Left forelimb (tissue), 1 donor: ENCODE results near the gene SMTN.
"Not testable (repeated sequence)": the region's sequence is repeated elsewhere in the genome, so short reads cannot be mapped to it uniquely, and the experiment has no call there.

Experiments
- DNase-seq: peaks from one replicate; pipeline ENCODE4 v3.0.0-alpha.2; 2018; ENCODE audit warnings: low spot score

The SMTN gene

GRCh38 chr22:31090217-31091085 lies 9.3 kb downstream of the SMTN start:
- no peak for DNase-seq

GRCh38 chr22:31091106-31091975 lies 10.2 kb downstream of the SMTN start:
- no peak for DNase-seq

- no peak for DNase-seq
These were observed 11.0 kb downstream of the SMTN start for GRCh38 chr22:31092161-31092560.

GRCh38 chr22:31093086-31093850 lies 12.2 kb downstream of the SMTN start:
- no peak for DNase-seq

GRCh38 chr22:31094021-31094551 lies 13.0 kb downstream of the SMTN start:
- DNase-seq = no peak

- no peak for DNase-seq
These were observed 13.6 kb downstream of the SMTN start for GRCh38 chr22:31094741-31095140.

- DNase-seq = no peak
These were observed 14.6 kb downstream of the SMTN start for GRCh38 chr22:31095637-31096249.

- DNase-seq = no peak
These were observed 15.7 kb downstream of the SMTN start for GRCh38 chr22:31096657-31097279.

- not testable (repeated sequence) for DNase-seq
These were observed 16.4 kb downstream of the SMTN start for GRCh38 chr22:31097539-31097938.

GRCh38 chr22:31097941-31098631 lies 17.0 kb downstream of the SMTN start:
- DNase-seq = no peak

GRCh38 chr22:31098632-31099110 lies 17.6 kb downstream of the SMTN start:
- DNase-seq = no peak

GRCh38 chr22:31099386-31099785 lies 18.3 kb downstream of the SMTN start:
- no peak for DNase-seq

GRCh38 chr22:31099841-31100761 lies 19.0 kb downstream of the SMTN start:
- no peak for DNase-seq

- DNase-seq = no peak
These were observed 19.8 kb downstream of the SMTN start for GRCh38 chr22:31100762-31101525.

GRCh38 chr22:31102441-31103081 lies 21.4 kb downstream of the SMTN start:
- DNase-seq = no peak

- DNase-seq = no peak
These were observed 22.0 kb downstream of the SMTN start for GRCh38 chr22:31103111-31103510.

- no peak for DNase-seq
These were observed 23.0 kb downstream of the SMTN start for GRCh38 chr22:31103899-31104694.
